Measurements from ENCODE around the gene MIEF2.
A peak's percentile ranks its signal among the peaks of the same experiment; 100 is the strongest.

Gene MIEF2

GRCh38 chr17:18235743-18236256, 24.7 kb upstream of the MIEF2 start:
- DNase-seq = no peak

GRCh38 chr17:18236494-18236893, 24.0 kb upstream of the MIEF2 start:
- DNase-seq = no peak

GRCh38 chr17:18237461-18237860, 23.0 kb upstream of the MIEF2 start:
- no peak for DNase-seq

GRCh38 chr17:18238299-18238698, 22.2 kb upstream of the MIEF2 start:
- DNase-seq = no peak

GRCh38 chr17:18240449-18240848, 20.0 kb upstream of the MIEF2 start:
- no peak for DNase-seq

- no peak for DNase-seq
These were observed 19.1 kb upstream of the MIEF2 start for GRCh38 chr17:18241229-18241871.

GRCh38 chr17:18245038-18245776, 15.3 kb upstream of the MIEF2 start:
- DNase-seq = no peak

GRCh38 chr17:18246109-18246725, 14.2 kb upstream of the MIEF2 start:
- no peak for DNase-seq

GRCh38 chr17:18246880-18247612, 13.4 kb upstream of the MIEF2 start:
- DNase-seq = peak in 1 of 5 donors; percentile 14

GRCh38 chr17:18247613-18248001, 12.9 kb upstream of the MIEF2 start:
- no peak for DNase-seq

- peak in 4 of 5 donors; percentile 43 to 62 (median 52) for DNase-seq
These were observed 12.1 kb upstream of the MIEF2 start for GRCh38 chr17:18248300-18248731.

GRCh38 chr17:18248811-18249210, 11.7 kb upstream of the MIEF2 start:
- DNase-seq = no peak

- DNase-seq = no peak
These were observed 10.2 kb upstream of the MIEF2 start for GRCh38 chr17:18250259-18250658.

GRCh38 chr17:18250708-18251107, 9.8 kb upstream of the MIEF2 start:
- no peak for DNase-seq

GRCh38 chr17:18251204-18251603, 9.3 kb upstream of the MIEF2 start:
- DNase-seq = no peak

GRCh38 chr17:18252160-18252559, 8.3 kb upstream of the MIEF2 start:
- DNase-seq = no peak

GRCh38 chr17:18253187-18253884, 7.1 kb upstream of the MIEF2 start:
- no peak for DNase-seq

GRCh38 chr17:18253947-18254821, 6.3 kb upstream of the MIEF2 start:
- no peak for DNase-seq

- no peak for DNase-seq
These were observed 5.4 kb upstream of the MIEF2 start for GRCh38 chr17:18254888-18255649.

GRCh38 chr17:18256351-18256750, 4.1 kb upstream of the MIEF2 start:
- DNase-seq = no peak

GRCh38 chr17:18256776-18257175, 3.7 kb upstream of the MIEF2 start:
- no peak for DNase-seq
